HEK293 (cell line): Measurements from ENCODE around the gene EPN1.

Experiments used
- HIC1 ChIP-seq: fragments of 450-650 bp; formaldehyde crosslinking; IDR thresholded peaks from 2 replicates; pipeline ENCODE4 v1.5.1; 2016; ENCODE audit warnings: missing biosample characterization, missing genetic modification characterization
- HOXA7 ChIP-seq: sonication (generic); formaldehyde crosslinking; IDR thresholded peaks from 2 replicates; pipeline ENCODE4 v1.8.1; 2022; ENCODE audit warnings: missing genetic modification reagents, borderline replicate concordance
- MZF1 ChIP-seq: fragments of 450-650 bp; formaldehyde crosslinking; IDR thresholded peaks from 2 replicates; pipeline ENCODE4 v1.5.1; 2017; ENCODE audit warnings: missing biosample characterization, missing genetic modification characterization, borderline replicate concordance
- OVOL3 ChIP-seq: fragments of 450-650 bp; formaldehyde crosslinking; IDR thresholded peaks from 2 replicates; pipeline ENCODE4 v1.5.1; 2016; ENCODE audit warnings: missing biosample characterization, missing genetic modification characterization
- SCRT1 ChIP-seq: fragments of 450-650 bp; formaldehyde crosslinking; IDR thresholded peaks from 2 replicates; pipeline ENCODE4 v1.5.1; 2016; ENCODE audit warnings: missing biosample characterization, missing genetic modification characterization, borderline replicate concordance
- SETDB1 ChIP-seq: IDR thresholded peaks from one replicate; pipeline ENCODE4 v1.6.1; 2017; ENCODE audit warnings: mild to moderate bottlenecking, low read length, moderate library complexity, mixed read lengths; ENCODE audit not compliant: insufficient read length
- TRIM28 ChIP-seq: IDR thresholded peaks from 2 replicates; pipeline ENCODE4 v1.6.1; 2011; ENCODE audit warnings: low read length, control low read depth, borderline replicate concordance
- ZBTB17 ChIP-seq: fragments of 450-650 bp; formaldehyde crosslinking; IDR thresholded peaks from 2 replicates; pipeline ENCODE4 v1.5.1; 2016; ENCODE audit warnings: missing biosample characterization, missing genetic modification characterization
- ZNF10 ChIP-seq: fragments of 450-650 bp; formaldehyde crosslinking; IDR thresholded peaks from 2 replicates; pipeline ENCODE4 v1.5.1; 2017; ENCODE audit warnings: missing biosample characterization, missing genetic modification characterization
- ZNF114 ChIP-seq: fragments of 450-650 bp; formaldehyde crosslinking; IDR thresholded peaks from 2 replicates; pipeline ENCODE4 v1.5.0; 2017; ENCODE audit warnings: missing biosample characterization, missing genetic modification characterization
- ZNF23 ChIP-seq: fragments of 450-650 bp; formaldehyde crosslinking; IDR thresholded peaks from 2 replicates; pipeline ENCODE4 v1.5.1; 2016; ENCODE audit warnings: missing biosample characterization, missing genetic modification characterization, borderline replicate concordance
- ZNF266 ChIP-seq: fragments of 450-650 bp; formaldehyde crosslinking; IDR thresholded peaks from 2 replicates; pipeline ENCODE4 v1.5.1; 2016; ENCODE audit warnings: missing biosample characterization, missing genetic modification characterization, low read depth
- ZNF311 ChIP-seq: fragments of 450-650 bp; formaldehyde crosslinking; IDR thresholded peaks from 2 replicates; pipeline ENCODE4 v1.5.1; 2017; ENCODE audit warnings: missing biosample characterization, missing genetic modification characterization, borderline replicate concordance
- ZNF449 ChIP-seq: fragments of 450-650 bp; formaldehyde crosslinking; IDR thresholded peaks from 2 replicates; pipeline ENCODE4 v1.5.1; 2017; ENCODE audit warnings: missing biosample characterization, mild to moderate bottlenecking, missing genetic modification characterization, moderate library complexity
- ZNF623 ChIP-seq: fragments of 450-650 bp; formaldehyde crosslinking; IDR thresholded peaks from 2 replicates; pipeline ENCODE4 v1.5.1; 2016; ENCODE audit warnings: missing biosample characterization, missing genetic modification characterization
- ZNF747 ChIP-seq: fragments of 450-650 bp; formaldehyde crosslinking; IDR thresholded peaks from 2 replicates; pipeline ENCODE4 v1.5.1; 2016; ENCODE audit warnings: missing biosample characterization, missing genetic modification characterization
- ZNF76 ChIP-seq: fragments of 450-650 bp; formaldehyde crosslinking; IDR thresholded peaks from 2 replicates; pipeline ENCODE4; 2016; ENCODE audit warnings: low read depth, missing biosample characterization, missing genetic modification characterization, borderline replicate concordance
- ZNF768 ChIP-seq: fragments of 450-650 bp; formaldehyde crosslinking; IDR thresholded peaks from 2 replicates; pipeline ENCODE4 v1.5.1; 2018; ENCODE audit warnings: missing biosample characterization, mild to moderate bottlenecking, missing genetic modification characterization
- ZNF785 ChIP-seq: fragments of 450-650 bp; formaldehyde crosslinking; IDR thresholded peaks from 2 replicates; pipeline ENCODE4 v1.5.1; 2016; ENCODE audit warnings: missing biosample characterization, missing genetic modification characterization
- ZNF830 ChIP-seq: fragments of 450-650 bp; IDR thresholded peaks from 2 replicates; pipeline ENCODE4 v1.5.0; 2018; ENCODE audit warnings: missing biosample characterization, missing genetic modification characterization, low read depth, mild to moderate bottlenecking, moderate library complexity
- ZSCAN16 ChIP-seq: fragments of 450-650 bp; formaldehyde crosslinking; IDR thresholded peaks from 2 replicates; pipeline ENCODE4 v1.5.1; 2016; ENCODE audit warnings: missing biosample characterization, missing genetic modification characterization
- ZSCAN18 ChIP-seq: fragments of 450-650 bp; formaldehyde crosslinking; IDR thresholded peaks from 2 replicates; pipeline ENCODE4 v1.5.1; 2016; ENCODE audit warnings: missing biosample characterization, missing genetic modification characterization
- ZSCAN23 ChIP-seq: fragments of 450-650 bp; formaldehyde crosslinking; IDR thresholded peaks from 2 replicates; pipeline ENCODE4 v1.5.1; 2016; ENCODE audit warnings: missing biosample characterization, missing genetic modification characterization
- TF ChIP-seq, protein P1 (sequence below): fragments of 450-650 bp; formaldehyde crosslinking; IDR thresholded peaks from 2 replicates; pipeline ENCODE4 v1.5.1; 2016; ENCODE audit warnings: missing biosample characterization, missing genetic modification characterization, borderline replicate concordance
- TF ChIP-seq, protein P2 (sequence below): fragments of 450-650 bp; formaldehyde crosslinking; IDR thresholded peaks from 2 replicates; pipeline ENCODE4 v1.5.1; 2017; ENCODE audit warnings: missing biosample characterization, missing genetic modification characterization

EPN1 gene

GRCh38 chr19:55647732-55648584 is 27.1 kb upstream of the EPN1 start, which contains the start of gene CCDC106 (continued):
- TF ChIP-seq, protein P1, sequence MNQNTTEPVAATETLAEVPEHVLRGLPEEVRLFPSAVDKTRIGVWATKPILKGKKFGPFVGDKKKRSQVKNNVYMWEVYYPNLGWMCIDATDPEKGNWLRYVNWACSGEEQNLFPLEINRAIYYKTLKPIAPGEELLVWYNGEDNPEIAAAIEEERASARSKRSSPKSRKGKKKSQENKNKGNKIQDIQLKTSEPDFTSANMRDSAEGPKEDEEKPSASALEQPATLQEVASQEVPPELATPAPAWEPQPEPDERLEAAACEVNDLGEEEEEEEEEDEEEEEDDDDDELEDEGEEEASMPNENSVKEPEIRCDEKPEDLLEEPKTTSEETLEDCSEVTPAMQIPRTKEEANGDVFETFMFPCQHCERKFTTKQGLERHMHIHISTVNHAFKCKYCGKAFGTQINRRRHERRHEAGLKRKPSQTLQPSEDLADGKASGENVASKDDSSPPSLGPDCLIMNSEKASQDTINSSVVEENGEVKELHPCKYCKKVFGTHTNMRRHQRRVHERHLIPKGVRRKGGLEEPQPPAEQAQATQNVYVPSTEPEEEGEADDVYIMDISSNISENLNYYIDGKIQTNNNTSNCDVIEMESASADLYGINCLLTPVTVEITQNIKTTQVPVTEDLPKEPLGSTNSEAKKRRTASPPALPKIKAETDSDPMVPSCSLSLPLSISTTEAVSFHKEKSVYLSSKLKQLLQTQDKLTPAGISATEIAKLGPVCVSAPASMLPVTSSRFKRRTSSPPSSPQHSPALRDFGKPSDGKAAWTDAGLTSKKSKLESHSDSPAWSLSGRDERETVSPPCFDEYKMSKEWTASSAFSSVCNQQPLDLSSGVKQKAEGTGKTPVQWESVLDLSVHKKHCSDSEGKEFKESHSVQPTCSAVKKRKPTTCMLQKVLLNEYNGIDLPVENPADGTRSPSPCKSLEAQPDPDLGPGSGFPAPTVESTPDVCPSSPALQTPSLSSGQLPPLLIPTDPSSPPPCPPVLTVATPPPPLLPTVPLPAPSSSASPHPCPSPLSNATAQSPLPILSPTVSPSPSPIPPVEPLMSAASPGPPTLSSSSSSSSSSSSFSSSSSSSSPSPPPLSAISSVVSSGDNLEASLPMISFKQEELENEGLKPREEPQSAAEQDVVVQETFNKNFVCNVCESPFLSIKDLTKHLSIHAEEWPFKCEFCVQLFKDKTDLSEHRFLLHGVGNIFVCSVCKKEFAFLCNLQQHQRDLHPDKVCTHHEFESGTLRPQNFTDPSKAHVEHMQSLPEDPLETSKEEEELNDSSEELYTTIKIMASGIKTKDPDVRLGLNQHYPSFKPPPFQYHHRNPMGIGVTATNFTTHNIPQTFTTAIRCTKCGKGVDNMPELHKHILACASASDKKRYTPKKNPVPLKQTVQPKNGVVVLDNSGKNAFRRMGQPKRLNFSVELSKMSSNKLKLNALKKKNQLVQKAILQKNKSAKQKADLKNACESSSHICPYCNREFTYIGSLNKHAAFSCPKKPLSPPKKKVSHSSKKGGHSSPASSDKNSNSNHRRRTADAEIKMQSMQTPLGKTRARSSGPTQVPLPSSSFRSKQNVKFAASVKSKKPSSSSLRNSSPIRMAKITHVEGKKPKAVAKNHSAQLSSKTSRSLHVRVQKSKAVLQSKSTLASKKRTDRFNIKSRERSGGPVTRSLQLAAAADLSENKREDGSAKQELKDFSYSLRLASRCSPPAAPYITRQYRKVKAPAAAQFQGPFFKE (tag by site-specific recombination): no peak
- TF ChIP-seq ZNF266 (tag by site-specific recombination): no peak
- TF ChIP-seq, protein P2, sequence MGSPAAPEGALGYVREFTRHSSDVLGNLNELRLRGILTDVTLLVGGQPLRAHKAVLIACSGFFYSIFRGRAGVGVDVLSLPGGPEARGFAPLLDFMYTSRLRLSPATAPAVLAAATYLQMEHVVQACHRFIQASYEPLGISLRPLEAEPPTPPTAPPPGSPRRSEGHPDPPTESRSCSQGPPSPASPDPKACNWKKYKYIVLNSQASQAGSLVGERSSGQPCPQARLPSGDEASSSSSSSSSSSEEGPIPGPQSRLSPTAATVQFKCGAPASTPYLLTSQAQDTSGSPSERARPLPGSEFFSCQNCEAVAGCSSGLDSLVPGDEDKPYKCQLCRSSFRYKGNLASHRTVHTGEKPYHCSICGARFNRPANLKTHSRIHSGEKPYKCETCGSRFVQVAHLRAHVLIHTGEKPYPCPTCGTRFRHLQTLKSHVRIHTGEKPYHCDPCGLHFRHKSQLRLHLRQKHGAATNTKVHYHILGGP (tag by site-specific recombination): no peak
- TF ChIP-seq ZBTB17 (tag by site-specific recombination): no peak
- no peak; the same call in 1 of the 2 replicates for TF ChIP-seq ZNF76 (tag by site-specific recombination)
- no peak for TF ChIP-seq ZNF623
- no peak for TF ChIP-seq TRIM28
- TF ChIP-seq ZNF785: no peak; the same call in none of the 2 replicates
- TF ChIP-seq ZNF23: no peak
- TF ChIP-seq SETDB1: no peak
- TF ChIP-seq ZNF768 (tag by site-specific recombination): no peak
- no peak for TF ChIP-seq ZNF449 (tag by site-specific recombination)
- no peak for TF ChIP-seq ZNF747 (tag by site-specific recombination)
- TF ChIP-seq ZNF311: no peak
- TF ChIP-seq ZSCAN23 (tag by site-specific recombination): no peak
- TF ChIP-seq HOXA7: no peak
- TF ChIP-seq ZNF10 (tag by site-specific recombination): no peak
- TF ChIP-seq ZSCAN16 (tag by site-specific recombination): no peak
- TF ChIP-seq OVOL3: no peak
- TF ChIP-seq HIC1 (tag by site-specific recombination): peak; percentile 82
- no peak for TF ChIP-seq ZNF114 (tag by site-specific recombination)
- TF ChIP-seq ZNF830 (tag by site-specific recombination): no peak
- TF ChIP-seq ZSCAN18 (tag by site-specific recombination): no peak
- no peak for TF ChIP-seq SCRT1 (tag by site-specific recombination)
- no peak for TF ChIP-seq MZF1 (tag by site-specific recombination)
